ENCODE measurements around the gene CLPSL2. TPM values are rescaled to one million over a fixed set of nuclear protein-coding genes. Genes with fewer than 3 reads are reported as not detected.

The CLPSL2 gene
- total RNA-seq, 4 donors from 2014 or later, result not detected

DNA sequence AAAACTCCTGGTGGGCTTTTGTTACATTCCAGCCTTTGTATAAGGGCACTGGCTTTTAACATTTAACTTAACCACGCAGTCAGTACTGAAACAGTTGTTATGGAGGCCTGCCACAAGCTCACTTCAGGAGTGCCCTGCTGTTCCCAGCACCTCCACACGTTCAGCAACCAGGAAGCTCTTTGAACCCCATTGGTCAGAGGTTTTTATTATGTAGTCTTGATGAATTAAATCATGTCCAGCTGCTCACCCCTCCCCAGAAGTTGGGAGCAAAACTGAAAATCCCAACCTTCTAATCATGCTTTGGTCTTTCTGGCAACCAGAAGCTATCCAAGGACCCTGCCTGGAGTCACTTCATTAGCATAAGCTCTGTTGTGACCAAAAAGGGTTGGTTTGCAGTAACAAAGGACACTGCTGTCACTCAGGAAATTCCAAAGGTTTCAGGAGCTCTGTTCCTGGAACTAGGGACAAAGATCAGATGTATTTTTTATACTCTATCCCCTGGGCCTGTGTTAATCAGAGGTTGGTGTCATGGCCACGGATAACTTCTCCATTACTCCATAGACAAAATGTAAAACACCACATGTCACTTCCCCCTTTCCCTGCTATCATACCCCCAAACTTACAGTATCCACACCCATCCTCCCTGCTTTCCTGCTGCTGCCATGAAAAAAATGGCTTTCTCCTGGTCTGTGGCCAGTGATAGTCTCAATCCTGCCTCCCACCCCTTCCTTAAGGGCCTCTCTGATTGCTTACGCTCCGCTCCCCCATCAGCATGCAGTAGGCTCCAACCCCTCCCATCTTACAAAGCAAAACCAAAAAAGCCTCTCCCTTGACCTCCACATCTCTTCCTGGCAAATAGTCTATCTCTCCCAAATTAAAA lies 36.5 kb upstream of the CLPSL2 start:
- Histone ChIP-seq H3K4me1 (peaks cover 4 to 34% (median 21%) of the 10 kb centered on the region in 4 donors), H3K9me3 (no peaks in the 10 kb centered on the region), H3K27ac (peak overlapping the region; percentile 2 to 50 (median 16)), H3K27me3 (no peaks in the 10 kb centered on the region), H3K36me3 (no peaks in the 10 kb centered on the region), H3K4me3 (no peak overlapping the region)
- DNase-seq, result no peak
- TF ChIP-seq POLR2AphosphoS5 (IDR thresholded peaks at IDR 0.05) (no peak), POLR2A (IDR thresholded peaks at IDR 0.05) (no peak), EP300 (IDR thresholded peaks at IDR 0.05; ENCODE audit: low read depth) (no peak)
- TF ChIP-seq, protein P1, sequence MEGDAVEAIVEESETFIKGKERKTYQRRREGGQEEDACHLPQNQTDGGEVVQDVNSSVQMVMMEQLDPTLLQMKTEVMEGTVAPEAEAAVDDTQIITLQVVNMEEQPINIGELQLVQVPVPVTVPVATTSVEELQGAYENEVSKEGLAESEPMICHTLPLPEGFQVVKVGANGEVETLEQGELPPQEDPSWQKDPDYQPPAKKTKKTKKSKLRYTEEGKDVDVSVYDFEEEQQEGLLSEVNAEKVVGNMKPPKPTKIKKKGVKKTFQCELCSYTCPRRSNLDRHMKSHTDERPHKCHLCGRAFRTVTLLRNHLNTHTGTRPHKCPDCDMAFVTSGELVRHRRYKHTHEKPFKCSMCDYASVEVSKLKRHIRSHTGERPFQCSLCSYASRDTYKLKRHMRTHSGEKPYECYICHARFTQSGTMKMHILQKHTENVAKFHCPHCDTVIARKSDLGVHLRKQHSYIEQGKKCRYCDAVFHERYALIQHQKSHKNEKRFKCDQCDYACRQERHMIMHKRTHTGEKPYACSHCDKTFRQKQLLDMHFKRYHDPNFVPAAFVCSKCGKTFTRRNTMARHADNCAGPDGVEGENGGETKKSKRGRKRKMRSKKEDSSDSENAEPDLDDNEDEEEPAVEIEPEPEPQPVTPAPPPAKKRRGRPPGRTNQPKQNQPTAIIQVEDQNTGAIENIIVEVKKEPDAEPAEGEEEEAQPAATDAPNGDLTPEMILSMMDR (IDR thresholded peaks at IDR 0.05), result peak in 2 of 5 experiments; percentile 28 to 32
- intact Hi-C loops (cut with DNase I; ENCODE audit: low total_unique reads), result loop anchor here (5.0 kb wide), 1 partner anchor 158 kb away; no protein-coding TSS in a partner anchor
- WGBS, 2 donors (ENCODE audit: low coverage in 1 of 2), result 68 to 74% methylated on average over 4 to 5 of the region's 5 CpGs
- in situ Hi-C loops (cut with MboI; ENCODE audit: low pct_ligation_motif_present in 1 of 4, low pct_unique_long_range_greater_than_20kb in 1 of 4, low sequenced_read_pairs in 3 of 4), result loop anchor here (5.0 to 25.0 kb wide), 5 partner anchors 155 to 403 kb away; partner anchors contain the start of gene PPARD (in 1 of the 4)

DNA sequence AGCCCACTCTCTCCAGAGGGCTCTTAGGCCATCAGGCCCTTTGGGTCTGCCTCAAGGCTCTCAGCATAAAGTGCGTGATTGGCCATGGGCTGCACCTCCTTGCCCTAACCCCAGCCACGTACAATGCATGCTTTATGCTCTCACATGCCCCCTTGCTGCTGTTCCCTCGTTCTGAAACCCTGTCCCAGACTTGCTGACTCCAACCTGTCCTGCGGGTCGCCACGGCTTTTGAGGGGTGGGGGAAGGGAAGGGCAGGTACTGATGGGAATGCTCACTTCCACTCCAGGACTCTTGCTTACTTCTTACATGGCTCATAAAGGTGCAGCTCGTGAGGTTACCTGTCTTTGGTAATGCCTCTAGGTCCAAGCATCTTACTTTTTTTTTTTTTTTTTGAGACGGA lies 33.6 kb upstream of the CLPSL2 start:
- no peaks in the 10 kb centered on the region for H3K36me3 ChIP-seq
- TF ChIP-seq POLR2AphosphoS5 (IDR thresholded peaks at IDR 0.05) (no peak), POLR2A (IDR thresholded peaks at IDR 0.05) (no peak), EP300 (IDR thresholded peaks at IDR 0.05; ENCODE audit: low read depth) (no peak)
- TF ChIP-seq, protein P1 (IDR thresholded peaks at IDR 0.05), result no peak
- in situ Hi-C loops (cut with MboI; ENCODE audit: low pct_ligation_motif_present in 1 of 4, low pct_unique_long_range_greater_than_20kb in 1 of 4, low sequenced_read_pairs in 3 of 4) (loop anchor here in 2 of 4 donors (5.0 to 25.0 kb wide), 2 partner anchors 221 to 406 kb away; partner anchors contain the start of gene PPARD (in 1 of the 2)), intact Hi-C loops (cut with DNase I; ENCODE audit: low total_unique reads) (no loop called here)
- H3K4me1 ChIP-seq, result peaks cover 0 to 13% (median 3%) of the 10 kb centered on the region in 4 donors
- H3K27me3 ChIP-seq, result no peaks in the 10 kb centered on the region
- H3K27ac ChIP-seq, result no peak overlapping the region
- no peak overlapping the region for H3K4me3 ChIP-seq
- DNase-seq, result no peak
- no peaks in the 10 kb centered on the region for H3K9me3 ChIP-seq
- 65 to 100% methylated on average over 1 to 8 of the region's 8 CpGs for WGBS, 2 donors (ENCODE audit: low coverage in 1 of 2)

DNA sequence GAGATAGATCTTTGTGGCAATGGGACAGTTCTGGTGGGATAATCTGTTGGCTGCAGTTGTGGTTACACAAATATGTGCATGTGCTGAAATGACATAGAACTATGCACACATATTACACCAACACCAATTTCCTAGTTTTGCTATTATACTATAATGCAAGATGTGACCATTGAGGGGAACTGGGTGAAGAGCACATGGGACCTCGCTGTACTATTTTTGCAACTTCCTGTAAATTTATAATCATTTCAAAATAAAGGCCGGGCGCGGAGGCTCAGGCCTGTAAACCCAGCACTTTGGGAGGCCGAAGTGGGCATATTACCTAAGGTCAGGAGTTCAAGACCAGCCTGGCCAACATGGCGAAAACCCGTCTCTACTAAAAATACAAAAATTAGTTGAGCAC lies 30.9 kb upstream of the CLPSL2 start:
- DNase-seq, result no peak
- 96% methylated on average over 7 of the region's 7 CpGs; no CpG with 5 or more reads in 1 of the 2 donors for WGBS, 2 donors (ENCODE audit: low coverage in 1 of 2)
- Histone ChIP-seq H3K4me1 (peaks cover 0 to under 1% (median under 1%) of the 10 kb centered on the region in 4 donors), H3K27me3 (no peaks in the 10 kb centered on the region), H3K27ac (no peak overlapping the region), H3K36me3 (no peaks in the 10 kb centered on the region), H3K4me3 (no peak overlapping the region), H3K9me3 (no peaks in the 10 kb centered on the region)
- TF ChIP-seq EP300 (IDR thresholded peaks at IDR 0.05; ENCODE audit: low read depth) (no peak), POLR2AphosphoS5 (IDR thresholded peaks at IDR 0.05) (no peak), POLR2A (IDR thresholded peaks at IDR 0.05) (no peak)
- TF ChIP-seq, protein P1 (IDR thresholded peaks at IDR 0.05), result no peak
- in situ Hi-C loops (cut with MboI; ENCODE audit: low pct_ligation_motif_present in 1 of 4, low pct_unique_long_range_greater_than_20kb in 1 of 4, low sequenced_read_pairs in 3 of 4) (loop anchor here in 1 of 4 donors (25.0 kb wide), 1 partner anchor 408 kb away; the partner anchor contains the start of gene PPARD), intact Hi-C loops (cut with DNase I; ENCODE audit: low total_unique reads) (no loop called here)

DNA sequence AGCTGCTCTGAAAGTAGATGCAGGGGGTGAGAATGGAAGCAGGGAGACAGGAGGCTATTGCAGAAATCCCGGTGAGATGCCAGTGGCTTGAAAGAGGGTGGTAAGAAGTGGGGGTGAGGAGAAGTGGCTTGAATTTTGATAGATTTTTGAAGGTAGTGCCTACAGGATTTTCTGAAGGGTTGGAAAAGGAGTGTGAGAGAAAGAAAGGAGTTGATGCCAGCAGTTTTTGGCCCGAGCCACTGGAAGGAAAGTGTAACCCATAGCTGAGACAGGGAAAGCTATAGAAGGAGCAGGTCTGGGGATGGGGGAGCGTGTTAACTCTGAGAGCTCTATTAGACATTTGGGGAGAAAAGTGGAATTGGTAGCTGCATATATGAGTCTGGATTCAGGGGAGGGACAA lies 29.9 kb upstream of the CLPSL2 start:
- Histone ChIP-seq H3K36me3 (no peaks in the 10 kb centered on the region), H3K4me3 (no peak overlapping the region), H3K27ac (no peak overlapping the region), H3K27me3 (no peaks in the 10 kb centered on the region), H3K9me3 (no peaks in the 10 kb centered on the region), H3K4me1 (no peaks in the 10 kb centered on the region)
- TF ChIP-seq POLR2A (IDR thresholded peaks at IDR 0.05), result no peak
- TF ChIP-seq, protein P1 (IDR thresholded peaks at IDR 0.05), result no peak
- no peak for TF ChIP-seq POLR2AphosphoS5 (IDR thresholded peaks at IDR 0.05)
- TF ChIP-seq EP300 (IDR thresholded peaks at IDR 0.05; ENCODE audit: low read depth), result no peak
- WGBS, 2 donors (ENCODE audit: low coverage in 1 of 2), result 91 to 93% methylated on average over 2 to 3 of the region's 3 CpGs
- no peak for DNase-seq
- in situ Hi-C loops (cut with MboI; ENCODE audit: low pct_ligation_motif_present in 1 of 4, low pct_unique_long_range_greater_than_20kb in 1 of 4, low sequenced_read_pairs in 3 of 4) (loop anchor here in 1 of 4 donors (25.0 kb wide), 1 partner anchor 409 kb away; the partner anchor contains the start of gene PPARD), intact Hi-C loops (cut with DNase I; ENCODE audit: low total_unique reads) (no loop called here)

Measured in transverse colon (tissue), 4 donors.